KBM-7 (cell line): ENCODE data around the gene LLGL2.
A peak's percentile ranks its signal among the peaks of the same experiment; 100 is the strongest.

Experiments used
- DNase-seq: peaks from one replicate; pipeline ENCODE4 v3.0.0-alpha.2; 2015
- in situ Hi-C: fragments of 300-500 bp; cut with MboI; formaldehyde crosslinking; loops from 2 replicates; pipeline ENCODE4 v1.14.3; 2020; ENCODE audit warnings: low sequenced_read_pairs, low pct_unique_long_range_greater_than_20kb, mixed read lengths

Gene LLGL2

DNA sequence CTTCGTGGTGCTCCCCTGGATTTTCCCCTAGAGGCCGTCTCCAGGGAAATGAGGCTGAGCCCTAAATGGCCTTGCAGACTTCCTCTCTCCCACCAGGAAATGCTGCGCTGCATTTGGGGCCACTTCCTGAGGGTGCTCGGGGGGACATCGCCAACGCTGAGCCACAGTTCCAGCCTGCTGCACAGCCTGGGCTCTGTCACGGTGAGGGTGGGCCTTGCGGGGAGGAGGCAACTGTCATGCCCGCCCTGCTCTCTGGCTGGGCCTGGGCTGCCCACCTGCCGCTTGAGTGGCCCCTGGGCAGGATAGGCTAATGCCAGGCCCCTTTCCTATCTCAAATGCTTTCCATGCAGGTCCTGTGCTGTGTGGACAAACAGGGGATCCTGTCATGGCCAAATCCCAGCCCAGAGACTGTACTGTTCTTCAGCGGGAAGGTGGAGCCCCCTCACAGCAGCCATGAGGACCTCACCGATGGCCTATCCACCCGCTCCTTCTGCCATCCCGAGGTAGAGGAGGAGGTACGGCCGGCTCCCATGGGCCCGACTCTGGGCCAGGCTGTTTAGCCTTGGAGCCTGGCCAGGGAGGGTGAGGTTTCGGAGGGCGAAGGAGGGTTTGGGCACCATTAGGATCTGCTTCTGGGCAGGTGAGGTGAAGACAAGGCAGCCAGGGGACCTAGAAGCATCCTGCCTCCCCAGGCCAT, 34.4 kb upstream of the LLGL2 start:
- in situ Hi-C loops = no loop called here
- DNase-seq = peak; percentile 18

DNA sequence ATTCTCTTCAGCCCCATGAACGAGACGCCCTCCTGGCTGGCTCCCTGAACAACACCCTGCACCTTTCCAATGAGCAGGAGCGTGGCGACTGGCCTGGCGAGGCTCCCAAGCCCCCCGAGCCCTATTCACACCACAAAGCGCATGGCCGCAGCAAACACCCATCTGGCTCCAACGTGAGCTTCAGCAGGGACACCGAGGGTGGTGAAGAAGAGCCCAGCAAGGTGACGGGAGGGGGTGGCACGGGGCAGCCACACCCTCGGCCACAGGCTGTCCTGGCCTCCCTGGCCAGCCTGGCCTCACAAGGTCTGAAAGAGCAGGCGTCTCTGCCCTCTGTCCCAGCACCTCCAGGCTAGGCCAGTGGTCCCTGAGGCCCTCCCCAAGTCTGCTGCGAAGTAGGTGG, 33.8 kb upstream of the LLGL2 start:
- in situ Hi-C loops = no loop called here

DNA sequence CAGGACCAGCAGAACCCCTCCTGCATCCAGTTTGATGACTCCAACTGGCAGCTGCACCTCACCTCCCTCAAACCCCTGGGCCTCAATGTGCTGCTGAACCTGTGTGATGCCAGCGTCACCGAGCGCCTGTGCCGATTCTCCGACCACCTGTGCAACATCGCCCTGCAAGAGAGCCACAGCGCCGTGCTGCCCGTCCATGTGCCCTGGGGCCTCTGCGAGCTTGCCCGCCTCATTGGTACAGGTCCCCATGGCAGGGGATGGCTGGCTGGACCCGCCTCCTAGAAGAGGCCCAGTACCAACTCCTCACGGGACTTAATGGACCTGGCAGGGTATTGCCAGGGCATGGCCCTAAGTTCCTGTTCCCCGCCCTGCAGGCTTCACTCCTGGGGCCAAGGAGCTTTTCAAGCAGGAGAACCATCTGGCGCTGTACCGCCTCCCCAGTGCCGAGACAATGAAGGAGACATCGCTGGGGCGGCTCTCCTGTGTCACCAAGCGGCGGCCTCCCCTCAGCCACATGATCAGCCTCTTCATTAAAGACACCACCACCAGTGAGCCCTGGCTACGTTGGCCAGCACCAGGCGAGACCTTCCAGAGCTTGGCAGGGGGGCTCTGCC, 32.8 kb upstream of the LLGL2 start:
- DNase-seq = no peak
- in situ Hi-C loops = no loop called here

More for the DNA sequence above, 33.8 kb upstream of the LLGL2 start:
- no peak for DNase-seq

DNA sequence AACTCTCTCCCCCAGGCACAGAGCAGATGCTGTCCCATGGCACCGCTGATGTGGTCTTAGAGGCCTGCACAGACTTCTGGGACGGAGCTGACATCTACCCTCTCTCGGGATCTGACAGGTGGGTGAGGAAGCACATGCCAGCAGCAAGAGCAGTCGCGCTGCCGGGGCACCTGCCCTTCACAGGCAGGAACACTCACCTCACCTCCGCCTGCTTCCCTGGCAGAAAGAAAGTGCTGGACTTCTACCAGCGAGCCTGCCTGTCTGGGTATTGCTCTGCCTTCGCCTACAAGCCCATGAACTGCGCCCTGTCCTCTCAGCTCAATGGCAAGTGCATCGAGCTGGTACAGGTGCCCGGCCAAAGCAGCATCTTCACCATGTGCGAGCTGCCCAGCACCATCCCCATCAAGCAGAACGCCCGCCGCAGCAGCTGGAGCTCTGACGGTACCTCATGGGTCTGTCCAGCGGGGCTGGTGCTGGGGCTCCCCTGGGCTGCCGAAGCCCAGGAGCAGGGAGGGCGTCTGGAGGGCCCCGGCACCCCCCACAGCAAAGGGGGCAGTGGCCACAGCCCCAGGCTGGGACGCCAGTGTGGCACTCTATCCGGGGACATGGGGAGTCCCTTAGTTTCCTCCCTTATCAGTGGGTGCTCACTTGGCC, 31.9 kb upstream of the LLGL2 start:
- DNase-seq = no peak
- in situ Hi-C loops = no loop called here

DNA sequence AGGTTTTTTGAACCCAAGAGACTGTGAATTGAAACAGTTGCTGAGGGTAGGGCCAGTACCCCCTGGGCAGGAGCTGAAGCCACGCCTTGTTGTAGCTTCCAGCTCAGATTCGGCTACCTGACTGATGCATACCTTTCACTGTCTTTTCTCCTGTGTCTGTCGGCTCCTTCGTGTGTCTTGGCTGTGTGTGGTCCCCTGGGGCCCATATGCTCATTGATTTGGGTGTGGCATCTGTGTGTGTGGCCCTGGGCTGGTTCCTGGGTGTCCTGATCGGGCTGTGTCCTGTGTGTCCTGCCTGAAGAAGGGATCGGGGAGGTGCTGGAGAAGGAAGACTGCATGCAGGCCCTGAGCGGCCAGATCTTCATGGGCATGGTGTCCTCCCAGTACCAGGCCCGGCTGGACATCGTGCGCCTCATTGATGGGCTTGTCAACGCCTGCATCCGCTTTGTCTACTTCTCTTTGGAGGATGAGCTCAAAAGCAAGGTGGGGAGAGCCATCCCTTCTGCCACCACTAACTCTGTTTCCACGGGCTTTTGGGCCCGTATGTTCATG, 31.1 kb upstream of the LLGL2 start:
- DNase-seq = no peak
- in situ Hi-C loops = no loop called here

DNA sequence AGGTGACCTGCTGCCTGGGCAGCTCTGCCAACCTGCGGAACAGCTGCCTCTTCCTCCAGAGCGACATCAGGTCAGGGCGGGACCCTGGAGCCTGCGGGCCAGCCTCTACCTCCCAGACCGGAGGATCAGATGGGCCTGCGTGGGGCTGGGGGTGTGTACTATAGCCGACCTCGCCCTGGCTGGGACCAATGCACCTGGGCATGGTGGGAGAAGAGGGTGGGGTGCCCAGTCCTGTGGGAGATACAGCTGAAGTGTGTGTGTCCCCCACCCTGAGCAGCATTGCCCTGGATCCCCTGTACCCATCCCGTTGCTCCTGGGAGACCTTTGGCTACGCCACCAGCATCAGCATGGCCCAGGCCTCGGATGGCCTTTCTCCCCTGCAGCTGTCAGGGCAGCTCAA, 29.5 kb upstream of the LLGL2 start:
- in situ Hi-C loops = no loop called here
- DNase-seq = no peak

DNA sequence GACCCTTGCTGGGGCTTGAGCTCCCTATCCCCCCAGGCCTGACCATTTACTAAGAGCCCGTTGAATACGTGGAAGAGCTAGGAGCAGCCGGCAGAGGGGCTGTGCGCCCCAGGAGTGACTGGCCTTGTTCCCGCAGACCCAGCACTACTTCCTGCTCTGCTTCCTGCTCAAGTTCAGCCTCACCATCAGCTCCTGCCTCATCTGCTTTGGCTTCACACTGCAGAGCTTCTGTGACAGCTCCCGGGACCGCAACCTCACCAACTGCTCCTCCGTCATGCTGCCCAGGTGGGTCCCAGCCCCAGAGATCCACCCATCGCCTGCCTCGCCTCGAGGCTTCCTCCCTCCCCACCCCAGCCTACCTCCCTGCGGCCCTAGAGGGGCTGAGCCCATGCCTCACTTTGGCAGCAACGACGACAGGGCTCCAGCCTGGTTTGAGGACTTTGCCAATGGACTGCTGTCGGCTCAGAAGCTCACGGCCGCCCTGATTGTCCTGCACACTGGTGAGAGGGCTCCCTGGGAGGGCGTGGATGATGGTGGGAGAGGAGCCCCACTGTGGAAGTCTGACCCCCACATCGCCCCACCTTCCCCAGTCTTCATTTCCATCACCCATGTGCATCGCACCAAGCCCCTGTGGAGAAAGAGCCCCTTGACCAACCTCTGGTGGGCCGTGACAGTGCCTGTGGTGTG, 27.3 kb upstream of the LLGL2 start:
- DNase-seq = no peak
- in situ Hi-C loops = no loop called here

DNA sequence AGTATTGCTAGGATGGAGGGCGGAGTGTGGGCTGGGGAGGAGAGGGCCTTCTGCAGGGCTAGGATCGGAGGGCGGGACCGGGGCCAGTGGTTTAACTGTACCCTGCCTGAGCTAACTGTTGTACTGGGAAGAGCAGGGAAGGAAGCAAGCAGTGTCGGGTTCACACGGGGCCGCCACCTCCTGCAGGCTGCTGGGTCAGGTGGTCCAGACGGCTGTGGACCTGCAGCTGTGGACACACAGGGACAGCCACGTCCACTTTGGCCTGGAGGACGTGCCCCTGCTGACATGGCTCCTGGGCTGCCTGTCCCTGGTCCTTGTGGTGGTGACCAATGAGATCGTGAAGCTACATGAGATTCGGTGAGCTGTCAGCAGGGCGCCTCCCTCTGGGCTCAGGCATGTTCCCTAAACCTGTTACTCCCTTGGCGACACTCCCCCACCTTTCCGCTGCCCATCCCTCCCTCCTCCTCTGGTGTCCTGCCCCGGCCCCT, 26.7 kb upstream of the LLGL2 start:
- peak; percentile 36 for DNase-seq
- in situ Hi-C loops = no loop called here

DNA sequence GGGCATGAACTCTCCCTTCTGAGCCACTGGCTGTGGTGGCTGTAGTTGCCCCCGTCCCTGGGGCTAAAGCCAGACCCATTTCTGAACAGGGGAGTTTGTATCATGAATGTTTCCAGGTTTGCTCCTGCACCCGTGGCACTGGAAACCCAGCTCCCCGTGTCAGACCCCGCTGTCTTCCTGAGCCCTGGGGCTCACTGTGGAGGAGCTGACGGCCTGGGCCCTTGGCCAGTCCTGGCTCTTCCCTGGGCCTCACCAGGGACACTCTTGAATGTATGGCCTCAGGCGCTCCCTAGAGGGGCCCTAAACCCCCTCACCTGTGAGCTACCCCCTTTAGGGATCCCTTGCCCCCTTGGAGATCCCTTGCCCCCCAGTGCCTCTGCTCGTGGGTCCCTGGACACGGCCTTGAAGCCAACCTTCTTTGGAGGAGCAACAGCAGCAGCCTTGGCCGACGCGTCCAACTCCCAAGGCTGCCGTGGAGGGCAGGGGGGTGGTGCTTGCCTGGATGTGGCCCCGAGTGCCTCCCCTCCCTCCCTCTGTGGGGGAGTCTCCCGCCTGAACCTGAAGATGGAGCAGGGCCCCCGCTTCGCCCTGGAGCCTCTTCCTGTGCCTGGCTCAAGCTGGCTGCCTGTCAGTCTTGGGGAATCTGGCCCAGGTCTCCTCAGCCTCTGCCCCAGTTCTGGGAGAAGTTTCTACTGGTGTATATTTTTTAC, 26.0 kb upstream of the LLGL2 start:
- DNase-seq = no peak
- in situ Hi-C loops = no loop called here

DNA sequence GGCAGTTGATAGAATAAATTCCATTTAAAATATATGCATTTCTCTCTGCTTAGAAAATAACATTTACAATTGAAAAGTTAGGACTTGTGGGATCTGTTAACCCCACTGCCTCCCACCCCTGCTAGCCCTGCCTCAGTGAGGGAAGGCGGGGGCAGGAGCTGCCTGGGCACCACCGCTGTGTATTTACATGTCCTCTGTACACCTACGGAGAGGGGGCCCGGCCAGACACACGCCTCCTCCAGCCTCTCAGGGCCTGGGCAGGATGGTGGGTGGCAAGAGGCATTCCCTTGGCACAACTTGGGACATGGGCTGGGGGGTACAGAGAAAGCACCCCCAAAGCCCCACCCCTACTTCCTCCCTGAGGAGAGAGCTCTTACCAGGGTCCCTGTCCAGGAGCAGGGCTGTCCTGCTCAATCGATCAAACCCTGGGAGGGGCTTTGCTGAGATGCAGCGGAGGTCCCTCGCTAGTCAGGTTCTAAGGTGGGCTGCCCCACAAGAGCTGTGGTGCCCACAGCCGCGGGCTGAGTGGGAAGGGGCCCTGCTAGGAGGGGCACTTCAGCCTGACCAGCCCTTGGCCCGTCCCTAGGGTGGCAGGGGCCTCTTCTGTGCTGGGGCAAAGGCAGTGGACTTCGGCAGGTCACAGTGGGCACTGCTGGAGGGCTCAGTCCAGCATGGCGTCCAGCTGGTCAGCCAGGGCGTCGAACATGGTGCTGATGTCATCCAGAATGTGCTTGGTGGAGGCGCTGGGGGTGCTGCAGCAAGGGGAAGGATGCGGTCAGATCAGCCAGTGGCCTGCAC, 24.9 kb upstream of the LLGL2 start:
- no peak for DNase-seq
- in situ Hi-C loops = no loop called here

DNA sequence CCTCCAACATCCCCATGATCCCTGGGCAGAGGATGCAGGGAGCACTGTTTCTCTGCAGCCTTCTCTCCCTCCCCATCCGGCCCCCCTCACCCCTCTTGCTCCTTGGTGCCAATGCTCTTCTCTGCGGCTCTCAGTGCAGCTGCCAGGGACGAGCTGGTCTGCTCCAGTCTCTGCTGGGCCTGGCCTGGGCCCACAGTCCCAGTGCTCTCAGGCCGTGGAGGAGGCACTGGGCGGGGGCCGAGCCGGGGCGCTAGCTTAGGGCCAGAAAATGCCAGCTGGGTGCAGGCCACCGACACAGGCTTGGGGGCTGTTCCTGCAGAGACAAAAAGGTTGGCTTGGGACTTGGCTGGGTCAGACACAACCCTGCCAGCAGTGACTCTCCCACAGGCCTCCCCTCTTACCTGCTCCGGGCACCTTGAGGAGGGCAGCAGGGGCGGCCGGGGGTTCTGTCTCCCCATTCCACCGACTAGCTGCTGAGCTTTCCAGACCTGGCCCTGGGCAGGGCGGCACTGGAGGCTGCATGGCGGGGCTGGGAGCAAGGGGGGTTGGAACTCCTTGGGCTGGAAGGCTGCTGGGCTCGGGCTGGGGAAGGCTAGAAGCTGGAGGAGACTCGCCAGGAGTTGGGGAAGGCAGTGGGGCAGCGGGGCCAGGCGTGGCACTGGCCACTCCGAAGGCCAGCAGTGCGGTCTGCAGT, 24.0 kb upstream of the LLGL2 start:
- in situ Hi-C loops = no loop called here
- DNase-seq = no peak

DNA sequence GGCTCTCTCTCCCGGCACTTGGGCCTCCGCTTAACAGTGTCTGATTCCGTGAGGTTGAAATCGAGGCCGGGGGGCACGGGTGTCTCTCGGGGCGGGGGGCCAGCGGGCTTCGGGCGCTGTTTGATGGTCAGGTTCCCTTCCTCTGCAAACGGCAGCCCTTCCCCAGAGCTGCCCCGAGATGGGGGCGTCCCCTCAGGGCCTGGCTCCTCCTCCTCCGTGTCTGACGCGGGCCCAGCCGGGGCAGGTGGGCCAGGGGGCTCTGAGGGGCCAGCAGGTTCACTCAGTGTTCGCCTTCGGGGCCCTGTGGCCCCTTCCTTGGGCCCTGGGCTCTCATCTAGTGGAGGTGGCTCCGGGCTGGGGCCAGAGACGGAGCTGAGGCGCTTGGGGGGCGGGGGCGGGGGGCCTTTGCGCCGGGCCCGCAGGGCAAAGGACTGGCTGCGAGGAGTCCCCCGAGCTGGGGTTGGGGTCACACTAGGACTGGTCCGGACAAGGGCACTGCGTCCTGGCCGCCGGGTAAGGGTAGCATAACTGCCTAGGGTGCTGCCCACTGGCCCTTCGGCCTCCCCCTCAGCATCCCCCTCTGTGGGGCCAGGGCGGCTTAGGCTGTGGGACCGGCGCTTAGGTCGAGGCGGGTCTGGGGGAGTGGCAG, 23.3 kb upstream of the LLGL2 start:
- no peak for DNase-seq
- in situ Hi-C loops = no loop called here

DNA sequence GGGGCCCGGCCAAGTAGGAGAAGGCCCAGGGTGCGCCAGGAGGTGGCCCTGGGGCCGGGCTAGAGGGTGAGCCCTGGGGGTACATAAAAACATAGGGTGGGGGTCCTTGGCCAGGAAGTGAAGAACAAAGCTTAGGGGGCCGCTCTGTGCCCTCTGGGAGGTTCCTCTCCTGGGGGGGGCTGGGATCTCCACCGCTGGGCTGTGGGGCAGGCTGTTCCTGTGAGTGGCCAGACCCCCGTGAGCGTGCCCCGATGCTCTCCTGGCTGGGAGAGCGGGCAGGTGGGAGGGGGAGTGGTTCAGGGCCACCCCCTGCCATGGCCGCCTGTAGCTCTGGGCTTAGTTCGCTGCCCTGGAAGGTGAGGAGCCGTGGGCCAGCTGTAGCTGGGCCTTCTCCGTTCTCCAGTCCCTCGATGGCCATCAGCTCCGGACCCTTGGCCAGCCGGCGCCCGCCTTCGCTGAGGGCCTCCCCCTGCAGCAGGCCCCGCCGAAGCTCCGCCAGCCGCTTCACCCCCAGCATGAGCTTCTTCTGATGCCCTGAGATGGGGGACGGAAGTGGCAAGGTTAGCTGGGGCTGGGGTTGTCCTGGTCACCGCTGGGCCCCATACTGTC, 22.7 kb upstream of the LLGL2 start:
- in situ Hi-C loops = no loop called here
- no peak for DNase-seq

DNA sequence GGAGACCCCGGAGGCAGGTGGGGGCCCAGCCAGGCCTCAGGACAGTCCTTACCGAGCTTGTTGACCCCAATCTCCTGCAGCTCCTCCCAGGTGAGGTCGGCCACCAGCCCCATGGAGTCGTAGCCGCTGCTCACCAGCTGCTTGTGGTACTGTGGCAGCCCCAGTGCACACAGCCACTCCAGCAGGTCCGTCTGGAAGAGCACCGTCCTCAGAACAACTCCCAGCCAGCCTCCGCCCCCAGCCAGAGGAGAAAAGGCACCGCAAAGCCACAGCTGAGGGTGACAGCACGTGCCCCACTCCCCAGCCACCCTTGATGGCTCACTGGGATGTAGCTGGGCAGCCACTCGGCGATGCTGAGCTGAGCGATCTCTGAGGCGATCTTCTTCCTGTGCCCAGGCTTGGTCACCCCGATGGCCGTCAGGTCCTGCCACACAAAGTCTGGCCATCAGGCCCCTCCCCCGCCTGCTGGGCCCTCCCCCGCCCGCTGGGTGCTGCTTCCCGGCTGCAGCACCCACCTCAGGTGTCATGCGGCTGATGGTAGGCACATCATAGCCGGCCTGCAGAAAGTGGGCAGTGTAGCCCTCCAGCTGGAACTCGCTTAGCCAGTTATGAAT, 22.1 kb upstream of the LLGL2 start:
- DNase-seq = no peak
- in situ Hi-C loops = no loop called here

DNA sequence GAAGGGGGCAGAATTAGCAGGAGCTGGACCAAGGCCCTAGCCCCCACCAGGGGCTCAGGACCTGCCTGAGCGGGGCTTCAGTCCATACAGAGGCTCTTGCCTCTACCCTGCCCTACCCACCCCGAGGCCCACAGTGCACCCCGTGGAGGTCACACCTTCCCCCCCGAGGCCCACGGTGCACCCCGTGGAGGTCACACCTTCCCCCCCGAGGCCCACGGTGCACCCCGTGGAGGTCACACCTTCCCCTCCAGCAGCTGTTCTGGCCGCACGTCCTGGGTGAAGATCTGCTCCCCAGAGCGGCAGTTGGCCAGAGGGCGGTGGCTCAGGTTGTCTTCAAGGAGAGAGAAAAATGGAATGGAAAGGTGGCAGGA, 21.5 kb upstream of the LLGL2 start:
- DNase-seq = no peak
- in situ Hi-C loops = no loop called here

DNA sequence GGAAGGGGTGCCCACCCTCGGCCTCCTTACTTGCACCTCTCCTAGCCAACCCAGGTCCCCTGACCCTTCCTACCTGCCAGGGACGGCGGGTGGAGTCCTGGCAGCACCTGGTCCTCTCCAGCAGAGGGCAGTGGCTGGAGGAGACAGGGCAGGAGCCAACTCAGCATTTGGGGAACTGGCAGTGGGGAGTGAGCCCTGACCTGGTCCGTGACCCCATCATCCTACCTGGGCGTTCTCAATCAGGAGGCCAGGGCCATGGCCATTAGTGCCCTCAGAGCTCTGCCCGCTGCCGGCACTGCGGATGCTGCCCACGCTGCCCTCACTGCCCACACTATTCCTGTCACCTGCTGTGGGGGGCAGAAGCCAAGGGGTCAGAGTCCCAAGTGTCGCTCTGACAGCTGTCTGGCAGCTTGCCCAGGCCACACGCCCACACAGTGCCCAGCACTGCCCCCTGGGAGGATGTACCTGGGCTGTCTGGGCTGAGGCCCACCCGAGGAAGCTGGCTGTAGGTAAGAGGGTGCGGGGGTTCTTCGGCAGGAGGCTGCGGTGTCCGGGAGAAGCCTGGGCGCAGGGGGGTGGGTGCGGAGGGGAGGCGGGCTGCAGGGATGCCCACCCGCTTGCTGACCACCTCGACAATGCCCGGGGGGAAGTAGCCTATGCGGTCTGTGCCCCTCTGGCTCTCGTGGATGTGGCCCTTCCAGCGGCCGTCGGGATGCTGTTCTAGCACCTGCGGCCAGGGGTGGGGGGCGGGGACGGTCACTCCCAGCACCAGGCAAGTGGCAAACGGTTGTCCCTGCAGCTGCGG, 20.9 kb upstream of the LLGL2 start:
- in situ Hi-C loops = no loop called here
- DNase-seq = no peak
